Cardiac muscle cell (in vitro differentiated cells and primary cell): ENCODE data around the gene ANKRD53. TPM values are rescaled to one million over a fixed set of nuclear protein-coding genes. Genes with fewer than 3 reads are reported as not detected.
A peak's percentile ranks its signal among the peaks of the same experiment; 100 is the strongest.
"Not testable (repeated sequence)": the region's sequence is repeated elsewhere in the genome, so short reads cannot be mapped to it uniquely, and the experiment has no call there.

Experiments
- DNase-seq, 2 donors: peaks; one replicate each; pipeline versions ENCODE4 v3.0.0 to v3.0.0-alpha.2; 2010 to 2017; ENCODE audit warnings: low read depth in 1 of 2, low spot score in 1 of 2
- H3K27ac ChIP-seq: fragments of 200-600 bp; sonication (generic); 2 replicates; pipeline ENCODE4 v1.5.1; 2016
- H3K27me3 ChIP-seq: fragments of 200-600 bp; sonication (generic); 2 replicates; pipeline ENCODE4 v1.6.0; 2016; ENCODE audit warnings: control low read depth
- H3K36me3 ChIP-seq: fragments of 200-600 bp; sonication (generic); 2 replicates; pipeline ENCODE4 v1.5.1; 2016; ENCODE audit warnings: control low read depth
- H3K4me1 ChIP-seq: fragments of 200-600 bp; sonication (generic); 2 replicates; pipeline ENCODE4 v1.8.1; 2017; ENCODE audit warnings: low read depth, mild to moderate bottlenecking, mixed run types
- H3K4me3 ChIP-seq: fragments of 200-600 bp; sonication (generic); 2 replicates; pipeline ENCODE4 v1.5.1; 2016; ENCODE audit warnings: mild to moderate bottlenecking
- H3K9me3 ChIP-seq: fragments of 200-600 bp; sonication (generic); 2 replicates; pipeline ENCODE4 v1.5.1; 2017; ENCODE audit warnings: low read depth, mild to moderate bottlenecking, control low read depth
- polyA plus RNA-seq: library from polyadenylated mRNA; unstranded; fragments of >200 nt; fragmentation: Nextera tagmentation; extraction: Ambion mirVana; gene quantifications from 2 replicates; pipeline ENCODE4 v1.2.1, GENCODE V29; 2016
- total RNA-seq: library from RNA; depleted of rRNA; stranded (reverse); fragments of >200 nt; gene quantifications from 2 replicates; pipeline ENCODE4 v1.2.3, GENCODE V29; 2016
- TF ChIP-seq, protein P1 (sequence below): IDR thresholded peaks from 2 replicates; pipeline ENCODE4 v1.5.1; 2012; ENCODE audit warnings: low read depth, mild to moderate bottlenecking, low read length

Gene ANKRD53
- total and polyA plus RNA-seq, 2 experiments from 2014 or later: 0.92 to 0.99 TPM

DNA sequence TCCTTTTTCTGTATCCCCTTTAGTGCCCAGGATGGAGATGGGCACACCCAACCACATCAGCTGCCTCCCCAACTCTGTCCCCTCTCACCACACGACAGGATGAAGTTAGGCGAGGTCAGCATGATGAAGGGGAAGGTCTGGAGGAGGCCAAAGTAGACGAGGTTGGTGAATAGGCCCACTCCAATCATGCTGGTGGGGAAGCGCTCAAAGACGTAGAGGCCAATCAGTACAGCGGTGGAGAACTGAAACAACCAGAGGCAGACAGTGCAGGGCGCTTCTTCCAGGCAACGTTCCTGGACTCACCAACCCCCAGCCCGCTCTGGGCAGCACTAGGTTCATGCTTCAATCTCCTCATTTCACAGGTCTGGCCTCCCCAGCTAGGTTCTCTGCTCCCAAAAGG, 13.3 kb downstream of the ANKRD53 start:
- peaks cover 2% of the 10 kb centered on the region for H3K4me1 ChIP-seq
- TF ChIP-seq, protein P1, sequence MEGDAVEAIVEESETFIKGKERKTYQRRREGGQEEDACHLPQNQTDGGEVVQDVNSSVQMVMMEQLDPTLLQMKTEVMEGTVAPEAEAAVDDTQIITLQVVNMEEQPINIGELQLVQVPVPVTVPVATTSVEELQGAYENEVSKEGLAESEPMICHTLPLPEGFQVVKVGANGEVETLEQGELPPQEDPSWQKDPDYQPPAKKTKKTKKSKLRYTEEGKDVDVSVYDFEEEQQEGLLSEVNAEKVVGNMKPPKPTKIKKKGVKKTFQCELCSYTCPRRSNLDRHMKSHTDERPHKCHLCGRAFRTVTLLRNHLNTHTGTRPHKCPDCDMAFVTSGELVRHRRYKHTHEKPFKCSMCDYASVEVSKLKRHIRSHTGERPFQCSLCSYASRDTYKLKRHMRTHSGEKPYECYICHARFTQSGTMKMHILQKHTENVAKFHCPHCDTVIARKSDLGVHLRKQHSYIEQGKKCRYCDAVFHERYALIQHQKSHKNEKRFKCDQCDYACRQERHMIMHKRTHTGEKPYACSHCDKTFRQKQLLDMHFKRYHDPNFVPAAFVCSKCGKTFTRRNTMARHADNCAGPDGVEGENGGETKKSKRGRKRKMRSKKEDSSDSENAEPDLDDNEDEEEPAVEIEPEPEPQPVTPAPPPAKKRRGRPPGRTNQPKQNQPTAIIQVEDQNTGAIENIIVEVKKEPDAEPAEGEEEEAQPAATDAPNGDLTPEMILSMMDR: no peak
- no peak overlapping the region for H3K4me3 ChIP-seq
- H3K27ac ChIP-seq: no peak overlapping the region
- H3K27me3 ChIP-seq: no peaks in the 10 kb centered on the region
- H3K36me3 ChIP-seq: peaks cover 10% of the 10 kb centered on the region
- no peaks in the 10 kb centered on the region for H3K9me3 ChIP-seq
- DNase-seq: no peak

DNA sequence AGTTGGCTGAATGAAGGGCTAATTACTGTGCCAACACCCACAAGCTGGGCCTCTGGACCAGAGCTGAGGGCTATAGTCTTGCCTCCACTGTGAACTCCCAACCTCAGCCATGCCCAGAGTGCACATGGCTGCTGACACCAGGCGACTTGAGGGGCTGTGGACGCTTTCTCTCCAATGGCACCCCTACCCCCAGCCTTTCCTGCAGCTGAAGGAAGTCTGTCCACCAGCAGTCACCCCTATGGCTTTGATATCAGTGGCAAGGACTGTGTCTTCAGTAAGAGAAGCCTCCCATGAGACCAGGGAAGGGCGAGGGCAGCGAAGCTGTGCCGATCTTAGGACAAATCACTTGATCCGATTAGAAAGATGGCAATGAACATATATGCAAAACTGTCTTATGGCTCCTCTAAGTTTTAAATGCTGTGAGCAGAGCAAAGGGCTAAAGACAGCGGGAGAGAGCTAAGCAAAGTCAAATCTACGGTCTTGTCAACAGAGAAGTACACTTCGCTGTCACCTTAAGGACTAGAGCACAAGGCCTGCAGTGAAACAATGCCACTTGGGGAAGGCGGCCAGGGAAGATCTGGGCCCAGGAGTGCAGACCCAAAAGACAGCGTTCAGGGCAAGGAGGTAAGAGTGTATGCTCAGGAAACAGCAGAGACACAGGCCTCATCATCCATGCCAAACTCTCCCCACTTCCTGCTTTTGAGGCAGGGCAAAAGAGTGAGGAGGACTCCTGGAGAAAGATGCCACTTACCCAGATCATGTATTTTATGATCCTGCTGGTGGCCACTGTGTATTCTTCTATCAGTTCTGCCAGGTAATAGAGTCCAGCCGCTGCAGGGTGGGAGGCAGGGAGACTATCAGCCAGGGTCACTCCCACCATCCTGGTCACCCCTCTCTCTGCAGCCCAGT, 14.8 kb downstream of the ANKRD53 start:
- Histone ChIP-seq H3K27me3 (no peaks in the 10 kb centered on the region), H3K27ac (no peak overlapping the region), H3K4me1 (peaks cover 2% of the 10 kb centered on the region), H3K9me3 (no peaks in the 10 kb centered on the region), H3K4me3 (peak overlapping the region; percentile 78), H3K36me3 (peaks cover 8% of the 10 kb centered on the region)
- DNase-seq: no peak
- TF ChIP-seq, protein P1: no peak

DNA sequence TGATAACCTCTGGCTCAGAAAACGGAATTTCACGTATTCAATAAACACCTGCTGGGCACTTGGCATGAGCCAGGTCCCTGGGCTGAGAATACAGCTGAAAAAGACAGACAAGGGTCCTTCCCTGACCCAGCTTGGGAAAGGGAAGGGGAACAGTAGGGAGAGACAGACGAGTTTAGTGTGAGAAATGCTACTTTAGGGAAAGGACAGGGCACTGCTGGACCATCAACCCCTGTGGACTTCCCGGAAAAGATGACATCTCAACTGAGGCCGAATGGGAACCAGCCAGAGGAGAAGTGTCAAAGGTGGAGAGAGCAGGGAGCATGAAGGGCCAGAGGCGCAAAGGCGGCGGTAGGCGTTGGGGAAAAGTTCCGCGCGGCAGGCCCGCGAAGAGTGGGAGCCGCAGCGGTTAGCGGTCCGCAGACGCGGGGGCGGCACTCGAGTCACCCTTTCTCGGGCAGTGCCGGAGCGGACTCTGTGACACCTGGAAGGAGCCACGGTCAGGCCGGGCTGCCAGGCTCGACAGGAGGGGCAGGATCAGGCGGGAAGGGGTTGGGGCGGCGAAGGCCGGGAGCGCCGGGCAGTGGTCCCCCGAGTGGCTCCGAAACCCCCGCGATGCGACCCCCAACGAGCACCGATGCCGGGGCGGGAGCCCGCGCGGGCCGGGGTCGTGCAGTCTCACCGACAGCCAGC, 15.7 kb downstream of the ANKRD53 start:
- peak overlapping the region; percentile 78 for H3K4me3 ChIP-seq
- H3K36me3 ChIP-seq: peaks cover 4% of the 10 kb centered on the region
- no peaks in the 10 kb centered on the region for H3K9me3 ChIP-seq
- H3K27me3 ChIP-seq: no peaks in the 10 kb centered on the region
- DNase-seq: peak; percentile 5 to 48
- TF ChIP-seq, protein P1: no peak
- peaks cover 6% of the 10 kb centered on the region for H3K4me1 ChIP-seq
- peak overlapping the region; percentile 20 for H3K27ac ChIP-seq

DNA sequence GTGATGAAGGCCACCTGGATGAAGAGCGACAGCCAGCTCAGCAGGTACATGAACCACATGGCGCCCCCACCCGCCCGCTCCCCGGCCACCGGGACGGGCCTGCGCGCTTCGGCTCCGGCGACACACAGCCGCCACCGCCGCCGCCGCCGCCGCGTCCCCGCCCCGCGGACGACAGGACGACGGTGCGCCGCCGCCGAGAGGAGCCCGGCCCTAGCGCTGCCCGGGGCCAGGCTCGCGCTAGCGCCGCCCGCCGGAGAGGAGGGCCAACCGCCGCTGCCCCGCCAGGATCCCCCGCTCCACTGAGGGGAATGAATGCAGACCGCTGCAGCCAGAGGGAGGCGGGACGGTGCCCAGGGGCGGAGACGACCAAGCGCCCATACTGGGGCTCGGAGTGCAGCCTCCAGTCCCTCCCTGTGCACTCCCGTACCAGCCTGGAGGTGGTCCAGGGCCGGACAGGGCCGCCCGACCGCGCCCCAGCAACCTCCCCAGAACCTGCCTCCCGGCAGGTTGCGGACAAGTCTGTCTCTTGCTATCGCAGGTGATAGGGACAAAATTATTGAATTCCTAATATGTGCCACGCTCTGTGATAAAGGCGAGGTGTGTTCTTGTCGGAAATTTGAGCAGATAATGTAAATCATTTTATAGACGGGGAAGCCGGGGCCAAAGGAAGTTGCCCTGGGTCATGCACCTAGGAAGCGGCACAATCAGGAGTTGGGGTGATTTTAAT, 16.4 kb downstream of the ANKRD53 start, which contains the start of gene TEX261:
TEX261 (minus strand) TSS at position 175 of the 727 bp plus-strand sequence; CDS start at position 59, 116 bp downstream.
- peak within 1 kb of the TSS; percentile 78 for H3K4me3 ChIP-seq

DNA sequence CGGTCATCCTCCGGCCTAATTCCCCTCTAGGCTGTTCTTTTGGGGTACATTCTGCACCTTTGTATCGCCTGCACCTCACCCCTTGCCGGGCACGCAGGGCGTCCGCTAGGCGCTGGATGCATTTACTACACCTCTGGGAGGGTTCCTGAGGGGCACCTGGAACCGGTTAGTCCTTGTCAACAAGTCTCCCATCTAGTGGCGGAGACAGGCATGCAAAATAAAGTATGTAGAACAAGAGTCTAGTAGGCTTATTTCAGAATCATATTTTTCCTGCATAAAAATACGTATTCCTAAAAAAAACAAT, 16.9 kb downstream of the ANKRD53 start:
- H3K36me3 ChIP-seq: peaks cover 4% of the 10 kb centered on the region
- no peak overlapping the region for H3K27ac ChIP-seq
- DNase-seq: peak; percentile 28 to 56
- peaks cover 12% of the 10 kb centered on the region for H3K4me1 ChIP-seq
- no peaks in the 10 kb centered on the region for H3K9me3 ChIP-seq
- peak overlapping the region; percentile 78 for H3K4me3 ChIP-seq
- no peaks in the 10 kb centered on the region for H3K27me3 ChIP-seq
- TF ChIP-seq, protein P1: peak; percentile 32

More for the DNA sequence above, 16.4 kb downstream of the ANKRD53 start, which contains the start of gene TEX261:
- H3K27me3 ChIP-seq: no peaks in the 10 kb centered on the region
- peak; percentile 89 to 94 for DNase-seq
- H3K4me1 ChIP-seq: peaks cover 12% of the 10 kb centered on the region
- H3K27ac ChIP-seq: peak within 1 kb of the TSS; percentile 20
- peaks cover 4% of the 10 kb centered on the region for H3K36me3 ChIP-seq
- TF ChIP-seq, protein P1: peak; percentile 67
- H3K9me3 ChIP-seq: no peaks in the 10 kb centered on the region

DNA sequence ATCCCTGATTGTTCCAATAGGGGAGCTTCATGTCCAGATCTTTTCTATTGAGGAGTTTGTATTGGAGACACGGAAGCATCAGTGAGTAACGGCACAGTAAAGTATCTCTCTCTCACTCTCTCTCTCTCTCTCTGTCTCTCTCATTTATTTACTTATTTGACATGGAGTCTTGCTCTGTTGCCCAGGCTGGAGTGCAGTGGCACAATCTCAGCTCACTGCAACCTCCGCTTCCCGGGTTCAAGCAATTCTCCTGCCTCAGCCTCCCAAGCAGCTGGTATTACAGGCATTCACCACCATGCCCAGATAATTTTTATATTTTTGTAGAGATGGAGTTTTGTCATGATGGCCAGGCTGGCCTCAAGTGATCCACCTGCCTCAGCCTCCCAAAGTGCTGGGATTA, 20.5 kb downstream of the ANKRD53 start:
- H3K27ac ChIP-seq: peak overlapping the region; percentile 90
- peaks cover 22% of the 10 kb centered on the region for H3K4me1 ChIP-seq
- H3K36me3 ChIP-seq, H3K9me3 ChIP-seq, H3K27me3 ChIP-seq, H3K4me3 ChIP-seq, DNase-seq: not testable (repeated sequence)
